Esophagus squamous epithelium (tissue), 5 donors: Measurements from ENCODE around the gene ST3GAL2. TPM values are rescaled to one million over a fixed set of nuclear protein-coding genes. Genes with fewer than 3 reads are reported as not detected.
A peak's percentile ranks its signal among the peaks of the same experiment; 100 is the strongest.

ENCODE experiments used
- DNase-seq: peaks from one replicate; lab custom pipeline; 2025; lab: John Stamatoyannopoulos, UW
- H3K27ac ChIP-seq, 4 donors: fragments of 200-600 bp; sonication (generic); one replicate each; pipeline ENCODE4 v1.5.1; 2016 to 2019; ENCODE audit warnings: mild to moderate bottlenecking in 1 of 4
- H3K27me3 ChIP-seq, 4 donors: fragments of 200-600 bp; sonication (generic); 1 replicate in 3 of 4; 2 replicates in 1 of 4; pipeline versions ENCODE4 v1.5.1 to v1.6.0; 2017 to 2021; ENCODE audit warnings: antibody characterized with exemption in 1 of 4
- H3K36me3 ChIP-seq, 3 donors: fragments of 200-600 bp; sonication (generic); one replicate each; pipeline ENCODE4 v1.5.1; 2016 to 2019
- H3K4me1 ChIP-seq, 3 donors: fragments of 200-600 bp; sonication (generic); one replicate each; pipeline ENCODE4 v1.5.1; 2017 to 2019
- H3K4me3 ChIP-seq, 4 donors: fragments of 200-600 bp; sonication (generic); 1 replicate in 3 of 4; 2 replicates in 1 of 4; pipeline ENCODE4 v1.5.1; 2016 to 2019; ENCODE audit warnings: mild to moderate bottlenecking in 2 of 4, moderate library complexity in 1 of 4
- H3K9me3 ChIP-seq, 3 donors: fragments of 200-600 bp; sonication (generic); one replicate each; pipeline ENCODE4 v1.5.1; 2016 to 2019
- POLR2A ChIP-seq, 4 donors: fragments of 450-650 bp; IDR thresholded peaks; one replicate each; pipeline ENCODE4 v1.6.1; 2017; ENCODE audit warnings: antibody characterized with exemption in 4 of 4, mild to moderate bottlenecking in 4 of 4, moderate library complexity in 3 of 4
- WGBS, 2 donors: methylation state at CpG; one replicate each; pipeline ENCODE4 v1.1.5; 2018; 5-methylcytosine and 5-hydroxymethylcytosine counted together
- intact Hi-C: fragments of 100-400 bp; cut with DNase I; formaldehyde crosslinking; loops from one replicate; pipeline ENCODE4 v1.15.0; 2022
- total RNA-seq, 4 donors: library from RNA; depleted of rRNA; stranded (reverse); fragments of >200 nt; gene quantifications; one replicate each; pipeline ENCODE4 v1.1.0, GENCODE V29; 2016
- TF ChIP-seq, protein P1 (sequence below), 6 experiments: fragments of 450-650 bp in 4 of 6; fragments of 200-600 bp in 2 of 6; sonication (generic) in 2 of 6; IDR thresholded peaks; one replicate each; pipeline ENCODE4 v1.5.1; 2016 to 2019; ENCODE audit warnings: antibody characterized with exemption in 6 of 6, mild to moderate bottlenecking in 4 of 6, moderate library complexity in 4 of 6
- donor health status: DM: yes; HTN: yes; CAD: no.

ST3GAL2 gene
- total RNA-seq, 4 donors from 2014 or later = 0.80 to 6.5 (median 3.0) TPM

- 55 to 68% methylated on average over 5 to 8 of the region's 13 CpGs for WGBS, 2 donors
- no peaks in the 10 kb centered on the region for H3K27me3 ChIP-seq
- intact Hi-C loops = no loop called here
- peak overlapping the region in 1 of 4 donors; percentile 7 for H3K27ac ChIP-seq
- peaks cover 4 to 35% (median 13%) of the 10 kb centered on the region in 3 donors for H3K4me1 ChIP-seq
- DNase-seq = no peak
- no peaks in the 10 kb centered on the region for H3K9me3 ChIP-seq
- H3K4me3 ChIP-seq = no peak overlapping the region
- H3K36me3 ChIP-seq = peaks cover 0 to 81% (median 15%) of the 10 kb centered on the region in 3 donors
- no peak for TF ChIP-seq POLR2A (IDR thresholded peaks at IDR 0.05)
- TF ChIP-seq, protein P1, sequence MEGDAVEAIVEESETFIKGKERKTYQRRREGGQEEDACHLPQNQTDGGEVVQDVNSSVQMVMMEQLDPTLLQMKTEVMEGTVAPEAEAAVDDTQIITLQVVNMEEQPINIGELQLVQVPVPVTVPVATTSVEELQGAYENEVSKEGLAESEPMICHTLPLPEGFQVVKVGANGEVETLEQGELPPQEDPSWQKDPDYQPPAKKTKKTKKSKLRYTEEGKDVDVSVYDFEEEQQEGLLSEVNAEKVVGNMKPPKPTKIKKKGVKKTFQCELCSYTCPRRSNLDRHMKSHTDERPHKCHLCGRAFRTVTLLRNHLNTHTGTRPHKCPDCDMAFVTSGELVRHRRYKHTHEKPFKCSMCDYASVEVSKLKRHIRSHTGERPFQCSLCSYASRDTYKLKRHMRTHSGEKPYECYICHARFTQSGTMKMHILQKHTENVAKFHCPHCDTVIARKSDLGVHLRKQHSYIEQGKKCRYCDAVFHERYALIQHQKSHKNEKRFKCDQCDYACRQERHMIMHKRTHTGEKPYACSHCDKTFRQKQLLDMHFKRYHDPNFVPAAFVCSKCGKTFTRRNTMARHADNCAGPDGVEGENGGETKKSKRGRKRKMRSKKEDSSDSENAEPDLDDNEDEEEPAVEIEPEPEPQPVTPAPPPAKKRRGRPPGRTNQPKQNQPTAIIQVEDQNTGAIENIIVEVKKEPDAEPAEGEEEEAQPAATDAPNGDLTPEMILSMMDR (IDR thresholded peaks at IDR 0.05) = no peak
Measured at GRCh38 chr16:70476272-70477020, 37.5 kb upstream of the ST3GAL2 start.

- H3K36me3 ChIP-seq = peaks cover 0 to 79% (median 9%) of the 10 kb centered on the region in 3 donors
- H3K27me3 ChIP-seq = no peaks in the 10 kb centered on the region
- peaks cover 4 to 35% (median 13%) of the 10 kb centered on the region in 3 donors for H3K4me1 ChIP-seq
- WGBS, 2 donors = 56 to 72% methylated on average over 3 to 11 of the region's 24 CpGs
- no peak overlapping the region for H3K4me3 ChIP-seq
- no peak overlapping the region for H3K27ac ChIP-seq
- no peaks in the 10 kb centered on the region for H3K9me3 ChIP-seq
- TF ChIP-seq POLR2A (IDR thresholded peaks at IDR 0.05) = no peak
- TF ChIP-seq, protein P1 (IDR thresholded peaks at IDR 0.05) = no peak
- DNase-seq = no peak
- intact Hi-C loops = no loop called here
Measured at GRCh38 chr16:70475054-70475871, 36.4 kb upstream of the ST3GAL2 start.

DNA sequence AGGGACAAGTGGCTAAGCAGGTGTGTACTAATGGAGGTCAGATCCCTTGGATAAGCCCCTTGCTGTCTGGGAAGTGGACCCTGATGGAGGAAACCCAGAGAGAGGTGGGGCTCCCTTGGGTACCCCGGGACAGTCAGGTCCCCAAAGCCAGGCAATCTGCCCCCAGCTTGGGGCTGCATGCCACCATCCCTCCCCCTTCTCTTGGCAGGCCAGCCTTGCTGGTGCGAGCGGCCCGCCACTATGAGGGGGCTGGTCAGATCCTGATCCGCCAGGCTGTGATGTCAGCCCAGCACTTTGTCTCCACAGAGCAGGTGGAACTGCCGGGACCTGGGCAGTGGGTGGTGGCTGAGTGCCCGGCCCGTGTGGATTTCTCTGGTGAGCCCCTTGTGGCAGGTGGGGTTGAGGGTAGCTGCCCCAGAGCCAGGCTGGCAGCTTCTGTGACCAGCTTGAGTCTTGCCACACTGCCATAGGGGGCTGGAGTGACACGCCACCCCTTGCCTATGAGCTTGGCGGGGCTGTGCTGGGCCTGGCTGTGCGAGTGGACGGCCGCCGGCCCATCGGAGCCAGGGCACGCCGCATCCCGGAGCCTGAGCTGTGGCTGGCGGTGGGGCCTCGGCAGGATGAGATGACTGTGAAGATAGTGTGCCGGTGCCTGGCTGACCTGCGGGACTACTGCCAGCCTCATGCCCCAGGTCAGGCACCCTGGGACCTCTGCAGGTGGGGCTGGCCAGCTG is 35.6 kb upstream of the ST3GAL2 start:
- intact Hi-C loops = no loop called here
- WGBS, 2 donors = 63 to 90% methylated on average over 2 of the region's 22 CpGs
- Histone ChIP-seq H3K27ac (no peak overlapping the region), H3K4me3 (no peak overlapping the region), H3K36me3 (peaks cover 0 to 79% (median 7%) of the 10 kb centered on the region in 3 donors), H3K4me1 (peaks cover 4 to 35% (median 13%) of the 10 kb centered on the region in 3 donors), H3K9me3 (no peaks in the 10 kb centered on the region), H3K27me3 (no peaks in the 10 kb centered on the region)
- no peak for TF ChIP-seq POLR2A (IDR thresholded peaks at IDR 0.05)
- TF ChIP-seq, protein P1 (IDR thresholded peaks at IDR 0.05) = no peak
- no peak for DNase-seq

DNA sequence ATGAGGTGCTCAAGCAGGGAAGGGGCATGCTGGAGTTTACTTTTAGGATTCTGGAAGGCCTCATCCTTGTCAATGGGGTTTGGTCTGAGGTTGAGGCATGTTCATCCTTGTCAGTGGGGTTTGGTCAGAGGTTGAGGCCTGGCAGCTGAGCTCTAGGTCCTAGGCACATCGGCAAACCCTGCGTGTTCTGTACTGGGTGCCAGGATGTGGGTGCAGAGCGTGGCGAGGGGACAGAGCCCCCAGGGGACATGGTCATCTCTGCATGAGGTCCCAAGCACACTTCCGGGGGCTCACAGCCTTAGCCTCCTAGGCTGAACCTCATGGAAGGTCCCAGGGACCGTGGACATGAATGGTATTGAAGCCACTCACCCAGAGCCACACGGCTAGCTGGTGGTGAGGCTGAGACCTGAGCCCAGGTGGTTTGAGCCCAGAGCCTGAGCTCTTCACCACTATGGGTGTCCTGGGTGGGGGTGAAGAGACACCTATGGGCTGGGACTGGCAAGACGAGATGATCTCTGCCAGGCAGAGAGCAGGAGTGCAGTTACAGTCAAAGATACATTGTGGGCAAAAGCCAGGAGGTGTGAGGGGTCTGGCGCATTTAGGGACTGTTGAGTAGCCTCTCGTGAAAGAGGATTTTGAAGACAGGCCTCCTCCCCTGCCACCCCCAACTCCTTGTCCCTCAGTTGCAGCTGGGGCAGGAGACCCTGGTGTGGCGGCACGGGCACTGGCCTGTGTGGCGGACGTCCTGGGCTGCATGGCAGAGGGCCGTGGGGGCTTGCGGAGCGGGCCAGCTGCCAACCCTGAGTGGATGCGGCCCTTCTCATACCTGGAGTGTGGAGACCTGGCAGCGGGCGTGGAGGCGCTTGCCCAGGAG is 34.8 kb upstream of the ST3GAL2 start:
- TF ChIP-seq, protein P1 (IDR thresholded peaks at IDR 0.05) = no peak
- WGBS, 2 donors = 79 to 86% methylated on average over 3 to 7 of the region's 21 CpGs
- Histone ChIP-seq H3K4me1 (peaks cover 4 to 27% (median 13%) of the 10 kb centered on the region in 3 donors), H3K27ac (no peak overlapping the region), H3K36me3 (peaks cover 0 to 77% (median 4%) of the 10 kb centered on the region in 3 donors), H3K4me3 (no peak overlapping the region), H3K27me3 (no peaks in the 10 kb centered on the region), H3K9me3 (no peaks in the 10 kb centered on the region)
- intact Hi-C loops = no loop called here
- no peak for DNase-seq
